C4-2B (cell line): ENCODE data around the gene CRYGS.
"Not testable (repeated sequence)": the region's sequence is repeated elsewhere in the genome, so short reads cannot be mapped to it uniquely, and the experiment has no call there.

Experiments used
- CTCF ChIP-seq: fragments of 450-650 bp; conservative IDR thresholded peaks from 2 replicates; pipeline ENCODE4 v1.5.1; 2017; ENCODE audit warnings: mild to moderate bottlenecking
- ZFX ChIP-seq: fragments of 450-650 bp; IDR thresholded peaks from 2 replicates; pipeline ENCODE4 v1.6.1; 2017

GRCh38 chr3:186499949-186500348 is 44.2 kb downstream of the CRYGS start:
- TF ChIP-seq CTCF, ZFX: not testable (repeated sequence)
